ENCODE results near the gene CDK19. TPM values are rescaled to one million over a fixed set of nuclear protein-coding genes. Genes with fewer than 3 reads are reported as not detected.

The CDK19 gene
- total and polyA plus RNA-seq, 2 of the 4 experiments (the other 2 are of a cell fraction): 6.0 to 6.8 TPM

DNA sequence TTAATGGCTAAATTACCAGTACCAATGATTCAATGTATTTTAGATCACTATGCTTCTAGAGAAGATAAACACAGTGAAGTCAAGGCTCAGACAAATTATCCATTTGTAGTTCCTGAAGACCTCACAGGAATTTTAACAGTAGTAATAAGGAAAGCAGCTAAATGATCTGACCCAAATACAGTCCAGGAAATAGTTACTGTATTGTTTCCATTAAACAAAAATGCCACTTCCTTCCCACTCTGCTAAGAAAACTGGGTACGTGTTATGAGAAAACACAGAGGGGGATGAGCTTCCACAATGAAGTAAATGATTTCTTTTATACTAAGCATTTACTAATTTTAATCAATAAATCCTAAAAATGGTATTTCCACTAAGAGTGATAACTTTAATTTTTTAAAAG, 127.9 kb downstream of the CDK19 start:
- H3K14ac ChIP-seq (replicated peaks; ENCODE audit: low read depth, low read length): no peak overlapping the region
- no peak overlapping the region for H2BK120ac ChIP-seq (ENCODE audit: low read depth, low read length)
- H3K56ac ChIP-seq (ENCODE audit: extremely low read depth, insufficient read depth, low read length): no peak overlapping the region
- H3K27me3 ChIP-seq (ENCODE audit: control insufficient read depth, insufficient read depth, low read length): no peaks in the 10 kb centered on the region
- no peak overlapping the region for H2BK15ac ChIP-seq (ENCODE audit: low read depth, low read length)
- no peak for TF ChIP-seq FOS (IDR thresholded peaks at IDR 0.05; ENCODE audit: low read depth, low read length)
- TF ChIP-seq, protein P1, sequence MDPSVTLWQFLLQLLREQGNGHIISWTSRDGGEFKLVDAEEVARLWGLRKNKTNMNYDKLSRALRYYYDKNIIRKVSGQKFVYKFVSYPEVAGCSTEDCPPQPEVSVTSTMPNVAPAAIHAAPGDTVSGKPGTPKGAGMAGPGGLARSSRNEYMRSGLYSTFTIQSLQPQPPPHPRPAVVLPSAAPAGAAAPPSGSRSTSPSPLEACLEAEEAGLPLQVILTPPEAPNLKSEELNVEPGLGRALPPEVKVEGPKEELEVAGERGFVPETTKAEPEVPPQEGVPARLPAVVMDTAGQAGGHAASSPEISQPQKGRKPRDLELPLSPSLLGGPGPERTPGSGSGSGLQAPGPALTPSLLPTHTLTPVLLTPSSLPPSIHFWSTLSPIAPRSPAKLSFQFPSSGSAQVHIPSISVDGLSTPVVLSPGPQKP (IDR thresholded peaks at IDR 0.05; ENCODE audit: borderline replicate concordance, low read depth, low read length): no peak
- no peak for TF ChIP-seq POLR2A (IDR thresholded peaks at IDR 0.05; ENCODE audit: low read depth, low read length)
- TF ChIP-seq RFX5 (IDR thresholded peaks at IDR 0.05; ENCODE audit: low read depth, low read length): no peak
- ChIA-PET POLR2A (ENCODE audit: unreplicated experiment) (no interaction called here), CTCF (interaction anchor here (1.5 to 1.6 kb wide), 2 partner anchors 192 to 262 kb away, joined by 3 to 4 read pairs; no protein-coding TSS in a partner anchor)
- H3K36me3 ChIP-seq (ENCODE audit: control insufficient read depth, insufficient read depth, low read length): no peaks in the 10 kb centered on the region
- 0 out of 2 replicates have a peak, but pooled peaks cover 3% of the 10 kb centered on the region for H3K9me1 ChIP-seq (ENCODE audit: insufficient read depth, low read length)
- no CpG with 5 or more reads among the region's 1 CpG for WGBS, 2 experiments (ENCODE audit: extremely low coverage in 2 of 2, insufficient read length in 1 of 2)
- H2BK20ac ChIP-seq (ENCODE audit: low read depth, low read length): no peak overlapping the region
- H3K9ac ChIP-seq (ENCODE audit: low read depth, low read length): no peak overlapping the region
- no peak overlapping the region for H3K23ac ChIP-seq (ENCODE audit: low read depth, low read length)
- H2AFZ ChIP-seq (replicated peaks; ENCODE audit: low read length, poor library complexity): no peak overlapping the region
- H4K20me1 ChIP-seq (ENCODE audit: insufficient read depth, low read length): no peaks in the 10 kb centered on the region
- H3K18ac ChIP-seq (ENCODE audit: low read depth, low read length): no peak overlapping the region
- H3K4ac ChIP-seq (ENCODE audit: low read depth, low read length): no peak overlapping the region
- dilution Hi-C loops (cut with HindIII; ENCODE audit: low sequenced_read_pairs, unreplicated experiment) (no loop called here), in situ Hi-C loops (cut with MboI; ENCODE audit: low sequenced_read_pairs) (no loop called here), intact Hi-C loops (cut with micrococcal nuclease) (no loop called here)
- no peak overlapping the region for H2AK5ac ChIP-seq (ENCODE audit: low read depth, low read length)
- no peak overlapping the region for H3K4me3 ChIP-seq (ENCODE audit: insufficient read depth, low read depth, low read length)
- H3K27ac ChIP-seq (ENCODE audit: insufficient read depth, low read length): no peak overlapping the region
- H3K79me1 ChIP-seq (ENCODE audit: low read depth in 1 of 2, low read length in 2 of 2): peaks cover 0 to 3% of the 10 kb centered on the region in 2 experiments; a peak in 2 of 4 replicates
- ATAC-seq (ENCODE audit: low read depth) (no peak), DNase-seq (no peak)
- no peak overlapping the region for H2AK9ac ChIP-seq (replicated peaks; ENCODE audit: low read depth, low read length, poor library complexity)
- H2BK5ac ChIP-seq (ENCODE audit: low read depth, low read length, poor library complexity, severe bottlenecking): no peak overlapping the region
- no peaks in the 10 kb centered on the region for H3K9me3 ChIP-seq (ENCODE audit: control insufficient read depth, insufficient read depth, low read length)
- no peak overlapping the region for H4K91ac ChIP-seq (ENCODE audit: insufficient read depth, low read depth, low read length)
- peak overlapping the region; percentile 15; the same call in 1 of the 2 replicates for H3K4me2 ChIP-seq (ENCODE audit: low read depth, low read length)
- no peak overlapping the region; the same call in 1 of the 2 replicates for H4K5ac ChIP-seq (ENCODE audit: low read depth, low read length)
- H4K8ac ChIP-seq (ENCODE audit: low read depth in 2 of 2, low read length in 2 of 2): no peak overlapping the region
- peaks cover 3% of the 10 kb centered on the region; the same call in 1 of the 2 replicates for H3K4me1 ChIP-seq (ENCODE audit: control insufficient read depth, insufficient read depth, low read length)
- no TSS peak for BruUV-seq (replicated peaks)

All from IMR-90 (cell line).